AG04450 (cell line): ENCODE results near the gene ITGB4. TPM values are rescaled to one million over a fixed set of nuclear protein-coding genes. Genes with fewer than 3 reads are reported as not detected.
A peak's percentile ranks its signal among the peaks of the same experiment; 100 is the strongest.
"Not testable (repeated sequence)": the region's sequence is repeated elsewhere in the genome, so short reads cannot be mapped to it uniquely, and the experiment has no call there.

Source experiments
- CTCF ChIA-PET: fragments of 300-600, 350-600 bp; formaldehyde crosslinking; extraction: SDS; loops from one replicate; lab custom pipeline; 2022; ENCODE audit warnings: antibody characterized with exemption, inconsistent platforms; lab: Charles Lee
- POLR2A ChIA-PET: fragments of 350-600 bp; formaldehyde crosslinking; extraction: SDS; loops from one replicate; lab custom pipeline; 2021; ENCODE audit warnings: antibody characterized with exemption, inconsistent platforms; lab: Yijun Ruan, JAX
- DNase-seq: peaks from one replicate; pipeline ENCODE4 v3.0.0-alpha.2; 2011; ENCODE audit warnings: low read depth, low spot score
- H3K27ac ChIP-seq: one replicate; pipeline ENCODE4 v1.5.1; 2012; ENCODE audit warnings: low read depth, low read length, control low read depth
- H3K27me3 ChIP-seq: one replicate; pipeline ENCODE4 v1.6.0; 2012; ENCODE audit warnings: low read length; ENCODE audit not compliant: control insufficient read depth, insufficient read depth
- H3K4me3 ChIP-seq: 2 replicates; pipeline ENCODE4 v1.5.1; 2011; ENCODE audit warnings: mild to moderate bottlenecking, low read depth, low read length, control low read depth
- H3K9me3 ChIP-seq: 2 replicates; pipeline ENCODE4 v1.5.1; 2012; ENCODE audit warnings: low read length; ENCODE audit not compliant: control insufficient read depth, insufficient read depth
- polyA plus RNA-seq: library from polyadenylated mRNA; depleted of rRNA; stranded (reverse); fragments of >200 nt; gene quantifications from 2 replicates; pipeline ENCODE4 v1.2.3, GENCODE V29; 2011
- TF ChIP-seq, protein P1 (sequence below): IDR thresholded peaks from 2 replicates; pipeline ENCODE4 v1.5.1; 2011; ENCODE audit warnings: low read depth, low read length, control low read depth, inconsistent platforms

Gene ITGB4
- polyA plus RNA-seq, 1 experiment = 0.31 TPM

DNA sequence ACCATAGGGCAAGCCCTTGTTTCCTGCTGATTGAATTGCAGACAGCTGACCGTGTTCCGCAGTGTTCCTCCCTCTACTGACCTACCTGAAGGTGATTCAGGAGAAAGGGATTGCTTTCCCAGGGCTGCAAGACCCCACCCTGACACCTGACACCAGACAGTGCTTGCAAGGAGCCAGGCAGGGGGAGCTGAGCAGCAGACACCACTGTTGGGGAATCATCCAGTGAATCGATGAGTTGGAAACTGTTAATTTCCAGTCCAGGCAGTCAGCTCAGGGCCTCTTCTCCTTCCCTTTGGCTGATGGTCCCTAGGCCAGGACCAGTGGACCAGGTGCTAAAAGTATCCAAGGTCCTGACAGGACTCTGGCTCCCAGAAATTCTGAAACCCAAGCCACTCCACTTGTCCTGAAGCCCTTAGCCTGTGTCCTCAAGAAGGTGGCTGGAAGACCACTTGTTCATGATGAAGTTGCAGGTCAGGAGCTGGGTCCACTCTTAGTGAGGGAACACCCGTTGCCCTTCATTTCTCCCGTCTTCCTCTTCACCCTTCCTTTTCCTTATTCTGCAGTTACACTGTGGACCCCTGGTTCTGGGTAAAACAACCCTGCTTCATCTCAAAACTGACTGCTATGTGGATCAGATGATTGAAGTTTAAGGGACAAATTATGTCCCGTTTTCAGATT, 53.9 kb downstream of the ITGB4 start:
- Histone ChIP-seq H3K4me3 (no peak overlapping the region), H3K9me3 (no peaks in the 10 kb centered on the region; the same call in 1 of the 2 replicates), H3K27me3 (no peaks in the 10 kb centered on the region), H3K27ac (peak overlapping the region; percentile 21)
- no peak for DNase-seq
- ChIA-PET POLR2A (interaction anchor here (0.6 to 4.1 kb wide), 10 partner anchors 8 to 197 kb away, joined by 3 to 22 read pairs (median 6); partner anchors contain the start of genes GALK1 and UNK), CTCF (no interaction called here)
- TF ChIP-seq, protein P1, sequence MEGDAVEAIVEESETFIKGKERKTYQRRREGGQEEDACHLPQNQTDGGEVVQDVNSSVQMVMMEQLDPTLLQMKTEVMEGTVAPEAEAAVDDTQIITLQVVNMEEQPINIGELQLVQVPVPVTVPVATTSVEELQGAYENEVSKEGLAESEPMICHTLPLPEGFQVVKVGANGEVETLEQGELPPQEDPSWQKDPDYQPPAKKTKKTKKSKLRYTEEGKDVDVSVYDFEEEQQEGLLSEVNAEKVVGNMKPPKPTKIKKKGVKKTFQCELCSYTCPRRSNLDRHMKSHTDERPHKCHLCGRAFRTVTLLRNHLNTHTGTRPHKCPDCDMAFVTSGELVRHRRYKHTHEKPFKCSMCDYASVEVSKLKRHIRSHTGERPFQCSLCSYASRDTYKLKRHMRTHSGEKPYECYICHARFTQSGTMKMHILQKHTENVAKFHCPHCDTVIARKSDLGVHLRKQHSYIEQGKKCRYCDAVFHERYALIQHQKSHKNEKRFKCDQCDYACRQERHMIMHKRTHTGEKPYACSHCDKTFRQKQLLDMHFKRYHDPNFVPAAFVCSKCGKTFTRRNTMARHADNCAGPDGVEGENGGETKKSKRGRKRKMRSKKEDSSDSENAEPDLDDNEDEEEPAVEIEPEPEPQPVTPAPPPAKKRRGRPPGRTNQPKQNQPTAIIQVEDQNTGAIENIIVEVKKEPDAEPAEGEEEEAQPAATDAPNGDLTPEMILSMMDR = no peak

DNA sequence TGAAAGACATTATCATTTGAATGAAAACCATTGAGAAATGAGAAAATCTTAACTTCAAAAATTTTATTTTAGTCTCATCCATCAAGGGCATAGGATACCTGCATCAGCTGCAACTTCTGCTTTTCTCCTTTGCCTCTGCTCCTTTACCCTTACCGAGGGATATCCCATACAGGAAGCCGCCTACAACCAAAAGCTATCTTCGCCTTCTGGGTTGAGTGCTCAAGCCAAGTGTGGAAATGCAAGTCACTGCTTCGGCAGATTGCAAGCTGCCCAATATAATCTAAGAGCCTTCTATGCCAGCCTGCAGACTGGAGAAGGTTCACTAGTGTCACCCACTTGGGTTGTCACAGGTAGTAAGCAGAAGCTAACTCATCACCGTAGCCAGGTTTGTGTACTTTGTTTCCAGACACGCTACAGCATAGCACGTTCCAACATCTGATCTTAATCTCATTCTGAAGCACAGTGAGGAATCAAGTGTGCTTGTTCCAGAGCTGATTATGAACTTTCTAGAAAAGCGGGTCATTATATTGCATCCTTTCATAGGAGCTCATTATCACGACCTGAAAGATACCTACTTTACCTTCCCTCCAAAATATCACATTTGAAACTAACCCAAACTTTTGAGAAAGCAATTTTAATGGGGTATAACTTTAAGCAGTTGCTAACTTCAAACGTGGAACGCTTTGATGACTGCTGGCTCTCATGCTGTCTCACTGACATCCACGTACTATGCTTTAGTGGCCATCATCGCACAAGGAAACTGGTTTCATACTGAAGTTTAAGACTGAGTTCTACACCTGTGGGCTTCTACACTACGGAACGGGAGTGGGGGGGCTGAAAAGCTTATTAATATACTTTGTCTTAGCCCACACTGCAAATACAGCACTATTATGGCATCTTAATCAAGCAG, 55.4 kb downstream of the ITGB4 start:
- CTCF ChIA-PET = interaction anchor here (1.1 to 2.1 kb wide), 3 partner anchors 12 to 144 kb away, joined by 4 to 8 read pairs (median 4); partner anchors contain the start of genes GALK1 and SMIM5
- DNase-seq = no peak
- POLR2A ChIA-PET = interaction anchor here (0.6 to 4.1 kb wide), 7 partner anchors 10 to 106 kb away, joined by 3 to 22 read pairs (median 6); partner anchors contain the start of genes GALK1 and WBP2

DNA sequence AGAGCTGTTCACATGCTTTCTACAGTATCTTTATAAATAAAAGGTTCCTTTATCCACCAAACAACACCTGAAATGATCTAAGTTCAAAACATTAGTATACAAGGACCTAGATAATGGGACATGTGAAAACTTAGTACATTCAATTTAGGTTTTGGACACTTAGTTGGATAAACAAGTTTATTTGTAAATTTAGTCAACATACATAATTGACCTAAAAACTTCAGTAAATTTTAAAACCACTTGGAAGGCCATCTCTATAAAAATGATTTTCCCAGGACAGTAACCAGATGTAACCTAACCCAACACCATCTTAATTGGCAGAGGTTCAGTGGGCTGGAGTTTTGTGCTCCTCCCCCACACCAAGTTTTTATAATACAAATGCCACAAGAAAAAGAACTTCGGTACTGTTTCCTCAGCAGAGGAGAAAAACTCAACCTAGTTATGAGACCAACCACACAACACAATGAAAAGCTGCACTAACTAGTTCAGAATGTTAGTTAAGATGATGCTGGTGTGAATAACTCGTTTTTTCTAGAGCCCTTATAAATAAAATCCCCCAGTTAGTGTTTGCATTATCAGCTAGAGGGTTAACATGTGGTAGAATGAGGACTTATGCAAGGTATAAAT, 56.1 kb downstream of the ITGB4 start:
- ChIA-PET POLR2A (interaction anchor here (2.1 to 4.1 kb wide), 3 partner anchors 12 to 50 kb away, joined by 9 to 22 read pairs (median 9); partner anchors contain the start of gene GALK1), CTCF (interaction anchor here (1.1 to 2.1 kb wide), 2 partner anchors 13 to 145 kb away, joined by 4 to 8 read pairs; partner anchors contain the start of genes GALK1 and SMIM5)
- Histone ChIP-seq H3K9me3 (no peaks in the 10 kb centered on the region; the same call in 1 of the 2 replicates), H3K27ac (no peak overlapping the region), H3K27me3 (no peaks in the 10 kb centered on the region), H3K4me3 (peak overlapping the region; percentile 90)
- TF ChIP-seq, protein P1 = no peak
- DNase-seq = no peak

More for the DNA sequence above, 55.4 kb downstream of the ITGB4 start:
- TF ChIP-seq, protein P1 = no peak
- Histone ChIP-seq H3K27me3 (no peaks in the 10 kb centered on the region), H3K9me3 (no peaks in the 10 kb centered on the region; the same call in 1 of the 2 replicates), H3K27ac (no peak overlapping the region), H3K4me3 (peak overlapping the region; percentile 42)

DNA sequence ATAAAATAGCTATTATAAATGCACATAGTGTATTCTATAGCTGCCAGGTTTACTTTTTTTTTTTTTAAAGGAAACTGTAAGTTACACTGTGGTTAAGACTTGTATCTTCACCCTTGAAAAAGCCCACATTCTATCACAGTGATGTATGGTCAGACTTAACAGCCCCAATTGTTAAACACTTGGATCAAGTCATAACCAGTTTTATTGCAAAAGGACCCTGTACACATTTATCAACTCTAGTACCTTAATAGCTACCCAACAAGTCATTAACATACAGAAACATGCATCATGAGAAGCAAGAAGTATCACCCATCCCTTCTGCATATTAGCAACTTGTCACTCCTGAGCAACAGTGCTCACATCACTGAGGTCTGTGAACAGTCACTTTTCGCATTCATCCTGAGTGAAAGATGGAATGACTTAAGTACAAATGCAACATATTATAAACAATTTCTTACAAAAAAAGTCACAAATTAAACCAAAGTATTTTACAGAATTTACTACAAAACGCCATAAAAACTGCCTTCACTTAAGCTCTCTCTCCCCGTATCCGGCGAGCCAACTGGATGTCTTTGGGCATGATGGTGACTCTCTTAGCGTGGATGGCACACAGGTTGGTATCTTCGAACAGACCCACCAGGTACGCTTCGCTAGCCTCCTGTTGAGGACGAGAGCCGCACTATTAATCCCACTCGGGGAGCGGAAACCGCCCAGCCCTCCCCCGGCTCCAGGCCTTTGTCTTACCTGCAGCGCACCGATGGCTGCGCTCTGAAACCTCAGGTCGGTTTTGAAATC, 57.0 kb downstream of the ITGB4 start:
- ChIA-PET POLR2A (interaction anchor here (1.2 kb wide), 1 partner anchor 13 kb away, joined by 3 read pairs; the partner anchor contains the start of gene GALK1), CTCF (interaction anchor here (2.1 kb wide), 1 partner anchor 14 kb away, joined by 8 read pairs; the partner anchor contains the start of gene GALK1)
- not testable (repeated sequence) for H3K27me3 ChIP-seq, DNase-seq, H3K9me3 ChIP-seq
- Histone ChIP-seq H3K27ac (peak overlapping the region; percentile 99), H3K4me3 (peak overlapping the region; percentile 90)
